ENCODE data around the gene PCNA. TPM values are rescaled to one million over a fixed set of nuclear protein-coding genes. Genes with fewer than 3 reads are reported as not detected.
"Not testable (repeated sequence)": the region's sequence is repeated elsewhere in the genome, so short reads cannot be mapped to it uniquely, and the experiment has no call there.

The PCNA gene
- total RNA-seq, 1 experiment from 2014 or later, result 274 TPM

- no peaks in the 10 kb centered on the region for H3K23me2 ChIP-seq (ENCODE audit: insufficient read length, low read depth, low read length, poor library complexity, severe bottlenecking)
- no peak overlapping the region for H3K18ac ChIP-seq (ENCODE audit: insufficient read length, low read depth, low read length)
- no peak overlapping the region for H3K4ac ChIP-seq (ENCODE audit: low read depth, low read length)
- no peak overlapping the region for H2BK20ac ChIP-seq (ENCODE audit: low read depth, low read length, poor library complexity, severe bottlenecking)
- no peak overlapping the region for H3T11ph ChIP-seq (ENCODE audit: low read length)
- H3K14ac ChIP-seq (ENCODE audit: insufficient read depth, low read length), result no peak overlapping the region
- no peak overlapping the region for H4K5ac ChIP-seq (ENCODE audit: insufficient read length, low read depth, low read length)
- no peaks in the 10 kb centered on the region for H4K20me1 ChIP-seq (ENCODE audit: control insufficient read depth, insufficient read depth, insufficient read length)
- peak; percentile 92 for TF ChIP-seq CTCF (conservative IDR thresholded peaks at IDR 0.05)
- H2AK5ac ChIP-seq (ENCODE audit: insufficient read length, low read length), result no peak overlapping the region
- H2AFZ ChIP-seq (ENCODE audit: low read length), result no peak overlapping the region
- no peak overlapping the region for H3K56ac ChIP-seq (ENCODE audit: insufficient read length, low read depth, low read length)
- no peaks in the 10 kb centered on the region for H3K9me3 ChIP-seq (ENCODE audit: control insufficient read depth, low read depth, low read length)
- H3K4me3 Mint-ChIP-seq, result no peak overlapping the region
- no peak overlapping the region for H2BK15ac ChIP-seq (ENCODE audit: low read depth, low read length)
- no peaks in the 10 kb centered on the region for H3K27me3 ChIP-seq (ENCODE audit: insufficient read depth, low read length)
- WGBS (ENCODE audit: extremely low coverage, insufficient read length, low lambda C conversion rate), result no CpG with 5 or more reads among the region's 9 CpGs
- no peak overlapping the region for H3K23ac ChIP-seq (ENCODE audit: insufficient read length, low read depth, low read length)
- H3K9ac ChIP-seq (ENCODE audit: extremely low read depth, insufficient read length, low read length), result no peak overlapping the region
- H3K4me1 Mint-ChIP-seq, result no peaks in the 10 kb centered on the region
- H2BK5ac ChIP-seq (ENCODE audit: insufficient read length, low read length), result no peak overlapping the region
- H3K79me2 ChIP-seq (ENCODE audit: insufficient read depth, low read length), result no peaks in the 10 kb centered on the region; the same call in 1 of the 2 replicates
- no peaks in the 10 kb centered on the region for H3K9me3 Mint-ChIP-seq
- no peak overlapping the region for H4K91ac ChIP-seq (ENCODE audit: insufficient read length, low read depth, low read length)
- no peaks in the 10 kb centered on the region for H3K27me3 Mint-ChIP-seq (ENCODE audit: low read depth)
- peaks cover 17 to 73% (median 62%) of the 10 kb centered on the region in 3 experiments; a peak in 6 of 7 replicates for H3K36me3 Mint-ChIP-seq (ENCODE audit: insufficient read depth in 1 of 3, low read depth in 3 of 3)
- H3K27ac Mint-ChIP-seq, result peak overlapping the region in 1 of 3 experiments; percentile 87; a peak in 2 of 7 replicates
- peak; percentile 65 for DNase-seq
- H2BK12ac ChIP-seq (ENCODE audit: insufficient read length, low read depth, low read length), result no peak overlapping the region
- H3K4me1 ChIP-seq (ENCODE audit: insufficient read depth, low read length), result no peaks in the 10 kb centered on the region
- H3K4me2 ChIP-seq (ENCODE audit: insufficient read depth, insufficient read length, low read length), result no peak overlapping the region
- no peaks in the 10 kb centered on the region for H3K79me1 ChIP-seq (ENCODE audit: insufficient read depth, low read depth, low read length, poor library complexity, severe bottlenecking)
- H3K27ac ChIP-seq (ENCODE audit: insufficient read length, low read depth, low read length), result no peak overlapping the region
- H4K8ac ChIP-seq (replicated peaks; ENCODE audit: insufficient read length, low read depth, low read length), result no peak overlapping the region
- H2BK120ac ChIP-seq (ENCODE audit: low read depth, low read length, poor library complexity, severe bottlenecking), result no peak overlapping the region
Observed at GRCh38 chr20:5100684-5101347, 18.9 kb downstream of the PCNA start.

- not testable (repeated sequence) for H3K9me3 Mint-ChIP-seq; H4K5ac ChIP-seq (ENCODE audit: insufficient read length, low read depth, low read length); H2AFZ ChIP-seq (ENCODE audit: low read length)
Observed at GRCh38 chr20:5099909-5100308, 19.8 kb downstream of the PCNA start.

More at GRCh38 chr20:5099909-5100308, 19.8 kb downstream of the PCNA start:
- not testable (repeated sequence) for H3K23me2 ChIP-seq (ENCODE audit: insufficient read length, low read depth, low read length, poor library complexity, severe bottlenecking); H2BK120ac ChIP-seq (ENCODE audit: low read depth, low read length, poor library complexity, severe bottlenecking); H3K18ac ChIP-seq (ENCODE audit: insufficient read length, low read depth, low read length); H3K4me3 Mint-ChIP-seq; H3K4ac ChIP-seq (ENCODE audit: low read depth, low read length); H3K4me2 ChIP-seq (ENCODE audit: insufficient read depth, insufficient read length, low read length); H2BK5ac ChIP-seq (ENCODE audit: insufficient read length, low read length); H3K79me2 ChIP-seq (ENCODE audit: insufficient read depth, low read length); H3K9ac ChIP-seq (ENCODE audit: extremely low read depth, insufficient read length, low read length); H2AK5ac ChIP-seq (ENCODE audit: insufficient read length, low read length); H4K8ac ChIP-seq (replicated peaks; ENCODE audit: insufficient read length, low read depth, low read length); H3K79me1 ChIP-seq (ENCODE audit: insufficient read depth, low read depth, low read length, poor library complexity, severe bottlenecking); H3K56ac ChIP-seq (ENCODE audit: insufficient read length, low read depth, low read length); H3K4me1 Mint-ChIP-seq; H4K91ac ChIP-seq (ENCODE audit: insufficient read length, low read depth, low read length); H2BK15ac ChIP-seq (ENCODE audit: low read depth, low read length); H4K20me1 ChIP-seq (ENCODE audit: control insufficient read depth, insufficient read depth, insufficient read length); H3K14ac ChIP-seq (ENCODE audit: insufficient read depth, low read length); H2BK12ac ChIP-seq (ENCODE audit: insufficient read length, low read depth, low read length); H3T11ph ChIP-seq (ENCODE audit: low read length); H3K27ac Mint-ChIP-seq; H3K27me3 Mint-ChIP-seq (ENCODE audit: low read depth); H2BK20ac ChIP-seq (ENCODE audit: low read depth, low read length, poor library complexity, severe bottlenecking); H3K4me1 ChIP-seq (ENCODE audit: insufficient read depth, low read length); H3K27me3 ChIP-seq (ENCODE audit: insufficient read depth, low read length); H3K23ac ChIP-seq (ENCODE audit: insufficient read length, low read depth, low read length); DNase-seq; H3K9me3 ChIP-seq (ENCODE audit: control insufficient read depth, low read depth, low read length); H3K27ac ChIP-seq (ENCODE audit: insufficient read length, low read depth, low read length)
- no CpG with 5 or more reads among the region's 3 CpGs for WGBS (ENCODE audit: extremely low coverage, insufficient read length, low lambda C conversion rate)
- H3K36me3 Mint-ChIP-seq (ENCODE audit: insufficient read depth in 1 of 3, low read depth in 3 of 3), result peaks cover 17 to 67% (median 62%) of the 10 kb centered on the region in 3 experiments; a peak in 6 of 7 replicates

All from H9 (cell line).